NCI-H510A (cell line): ENCODE results near the gene GGCT.

Experiments used
- DNase-seq: peaks from one replicate; lab custom pipeline; 2025; lab: John Stamatoyannopoulos, UW

GGCT gene

DNA sequence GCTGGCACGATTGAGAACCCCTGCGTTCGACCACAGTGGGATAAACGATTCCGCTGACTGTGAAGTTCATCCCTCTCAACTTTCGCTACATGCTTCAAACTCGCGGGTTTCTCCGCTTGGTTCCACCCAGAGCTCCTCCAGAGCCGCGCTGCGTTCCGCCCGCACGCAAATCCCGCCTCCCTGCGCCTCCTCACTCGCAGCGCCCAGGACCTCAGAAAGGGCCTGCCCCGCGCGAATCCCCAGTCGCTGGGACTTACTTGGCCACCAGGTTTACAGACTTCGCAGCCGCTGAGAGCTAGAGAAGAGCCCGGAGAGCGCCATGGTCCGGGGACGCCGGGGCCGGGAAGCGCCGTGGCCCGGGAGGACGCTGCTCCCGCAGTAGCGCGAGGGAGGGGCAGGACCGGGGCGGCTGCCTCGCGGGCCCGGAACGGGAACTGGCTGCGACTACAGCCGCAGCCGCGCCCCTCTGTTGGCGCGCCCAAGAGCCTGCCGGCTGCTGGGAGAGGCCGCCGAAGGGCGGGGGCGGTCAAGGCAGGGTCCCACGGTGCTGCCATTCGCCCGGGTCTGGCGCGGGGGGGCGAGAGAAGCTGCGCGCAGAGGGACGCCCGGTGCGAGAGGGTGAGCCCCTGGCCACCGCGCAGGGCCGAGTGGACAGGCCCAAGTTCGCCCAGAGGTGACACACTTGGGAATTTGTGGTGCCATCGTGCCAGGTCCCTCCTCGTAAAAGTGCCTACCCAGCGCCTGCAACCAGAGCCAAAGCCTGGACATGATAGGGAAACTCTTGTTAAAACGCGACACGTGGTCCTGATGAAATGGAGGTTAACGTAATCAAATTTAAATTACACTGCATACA, 26.1 kb downstream of the GGCT start, which contains the start of gene NOD1:
NOD1 (minus strand) TSS at position 436 of the 853 bp plus-strand sequence. CDS start 21,863 bp downstream, outside the sequence.
- peak; percentile 61 for DNase-seq

DNA sequence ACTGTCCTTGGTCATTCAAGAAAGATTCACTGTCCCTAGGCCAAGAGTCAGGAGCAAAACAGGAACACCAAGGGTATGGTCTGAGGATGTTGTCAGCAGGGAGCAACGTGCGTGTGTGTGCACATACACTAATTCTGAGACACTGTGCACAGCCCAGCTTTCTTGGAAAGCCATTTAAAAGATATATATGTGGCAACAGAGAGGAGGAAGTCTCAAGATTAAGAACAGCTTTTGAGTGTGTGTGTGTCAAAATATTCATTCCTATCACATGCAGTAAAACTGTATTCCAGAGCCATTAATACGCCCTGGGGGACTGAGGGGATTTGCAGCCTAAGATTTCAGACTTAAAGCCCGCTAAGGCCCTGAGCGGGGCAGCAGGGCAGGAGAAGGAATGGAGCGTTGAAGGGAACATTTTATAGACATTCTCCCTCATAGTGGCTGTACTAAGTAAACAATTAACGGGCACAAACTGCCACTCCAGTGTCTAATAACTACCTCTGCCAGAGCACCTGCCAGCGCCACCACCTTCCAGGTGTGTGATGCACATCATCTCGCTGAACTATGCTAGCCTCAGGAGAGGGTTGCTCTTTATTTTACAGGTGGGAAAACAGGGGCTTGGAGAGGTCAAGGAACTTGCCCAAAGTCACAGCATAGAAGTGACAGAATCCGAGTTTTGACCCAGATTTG, 28.0 kb downstream of the GGCT start:
- DNase-seq, result peak; percentile 74

- DNase-seq, result no peak
These were observed 29.0 kb downstream of the GGCT start for GRCh38 chr7:30475580-30475979.

- DNase-seq, result no peak
These were observed 29.7 kb downstream of the GGCT start for GRCh38 chr7:30474893-30475292.

DNA sequence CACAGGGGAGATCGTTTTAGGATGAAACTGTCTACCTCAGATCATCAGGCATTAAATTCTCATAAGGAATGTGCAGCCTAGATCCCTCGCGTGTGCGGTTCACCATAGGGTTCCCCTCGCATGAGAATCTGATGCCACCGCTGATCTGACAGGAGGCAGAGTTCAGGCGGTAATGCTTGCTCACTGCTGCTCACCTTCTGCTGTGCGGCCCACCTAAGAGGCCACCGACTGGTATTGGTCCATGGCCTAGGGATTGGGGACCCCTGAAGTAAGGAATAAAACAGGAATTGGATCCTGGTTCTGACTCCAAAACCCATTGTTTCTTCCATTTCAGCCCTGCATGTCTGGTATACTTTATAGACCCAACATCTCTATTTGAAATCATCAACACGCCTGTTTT, 30.1 kb downstream of the GGCT start:
- no peak for DNase-seq

GRCh38 chr7:30473903-30474302, 30.7 kb downstream of the GGCT start:
- DNase-seq, result no peak

DNA sequence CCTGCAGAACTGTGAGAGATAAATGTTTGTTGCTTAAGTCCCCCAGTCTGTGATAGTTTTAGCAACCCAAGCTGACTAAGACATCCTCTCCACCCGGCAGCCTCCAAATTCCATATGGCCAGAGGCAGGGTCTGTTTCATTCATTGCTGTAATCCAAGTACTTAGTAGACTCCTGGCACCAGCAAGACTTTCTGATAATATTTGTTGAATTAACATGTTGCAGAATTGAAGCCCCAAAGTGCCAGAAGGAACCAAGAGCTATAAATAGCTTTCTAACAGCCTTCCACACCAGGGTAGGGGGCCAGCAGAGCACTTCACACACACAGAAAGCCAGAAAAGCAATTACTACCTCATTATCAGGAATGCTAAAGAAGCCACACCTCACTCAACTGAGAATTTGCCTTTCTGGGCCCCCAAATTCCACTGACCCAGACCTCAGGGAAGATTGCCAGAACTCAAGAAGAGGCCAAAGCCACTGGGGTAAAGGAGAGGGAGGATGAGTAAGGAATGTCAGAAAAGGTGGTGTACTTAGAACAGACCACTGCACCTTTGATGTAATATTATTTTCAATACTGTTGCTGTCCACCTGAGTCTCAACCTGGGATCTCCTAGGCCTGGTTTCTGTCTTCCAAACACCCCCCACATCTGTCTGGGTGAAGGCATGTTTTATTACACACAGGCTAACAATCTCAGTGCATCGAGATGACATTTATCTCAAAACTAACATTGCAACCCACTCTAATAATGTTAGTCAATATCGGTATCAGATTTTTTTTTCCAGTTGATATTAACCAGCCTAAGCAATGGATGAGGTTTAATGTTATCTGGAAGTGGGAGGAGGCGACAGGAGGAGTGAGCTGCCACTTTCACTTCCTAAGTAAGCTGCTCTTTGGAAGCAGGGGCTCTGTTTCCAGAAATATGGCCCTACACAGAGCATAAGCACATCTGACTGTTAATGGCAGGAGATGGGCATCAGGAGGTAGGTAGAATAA, 31.5 kb downstream of the GGCT start:
- DNase-seq, result no peak

DNA sequence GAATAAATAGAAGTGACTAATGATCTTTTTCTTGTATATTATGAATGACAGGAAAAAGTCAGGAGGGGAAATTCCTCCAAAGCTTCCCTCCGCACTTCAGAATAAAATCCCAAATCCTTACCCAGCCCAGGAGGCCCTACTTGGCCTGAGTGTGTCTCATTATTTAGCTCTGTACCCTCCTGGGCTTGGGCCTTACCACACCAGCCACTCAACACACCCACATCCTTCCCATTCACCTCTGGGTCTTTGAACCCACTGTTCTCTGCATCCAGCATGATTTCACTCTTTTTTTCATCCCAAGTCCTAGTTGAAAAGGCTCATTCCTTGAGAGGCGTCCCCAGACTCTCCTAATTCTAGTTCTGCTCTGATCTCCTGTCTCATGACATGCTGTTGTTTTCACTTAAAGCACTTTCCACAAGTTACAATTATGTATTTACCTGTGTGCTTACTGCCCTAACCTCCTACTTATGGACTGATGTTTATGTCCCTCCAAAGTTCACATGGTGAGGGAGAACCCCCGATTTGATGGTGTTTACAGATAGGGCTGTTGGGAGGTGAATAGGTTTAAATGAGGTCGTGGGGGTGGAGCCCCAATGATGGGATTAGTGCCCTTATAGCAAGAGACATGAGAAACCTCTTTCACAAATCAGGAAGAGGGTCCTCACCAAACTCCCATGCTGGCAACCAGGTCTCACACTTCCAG, 32.4 kb downstream of the GGCT start:
- DNase-seq, result no peak

DNA sequence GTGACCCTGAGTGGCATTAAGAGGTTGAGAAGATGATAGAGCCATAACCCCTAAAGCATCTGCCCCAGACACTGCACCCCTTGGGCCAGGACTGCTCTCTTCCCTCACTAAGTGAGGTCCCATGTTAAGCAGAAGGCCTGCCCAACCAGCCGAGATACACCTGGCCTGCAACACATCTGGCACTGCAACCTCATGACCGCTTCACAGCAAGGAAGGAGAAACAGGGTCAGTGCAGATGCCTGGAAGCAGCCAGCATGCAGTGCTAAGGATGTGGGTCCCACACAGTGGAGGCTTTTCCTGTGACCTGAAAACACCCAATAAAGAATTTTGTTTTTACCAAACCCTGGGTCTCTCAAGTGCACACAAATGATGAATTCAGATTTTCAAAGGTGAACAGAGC, 33.4 kb downstream of the GGCT start:
- peak; percentile 42 for DNase-seq

DNA sequence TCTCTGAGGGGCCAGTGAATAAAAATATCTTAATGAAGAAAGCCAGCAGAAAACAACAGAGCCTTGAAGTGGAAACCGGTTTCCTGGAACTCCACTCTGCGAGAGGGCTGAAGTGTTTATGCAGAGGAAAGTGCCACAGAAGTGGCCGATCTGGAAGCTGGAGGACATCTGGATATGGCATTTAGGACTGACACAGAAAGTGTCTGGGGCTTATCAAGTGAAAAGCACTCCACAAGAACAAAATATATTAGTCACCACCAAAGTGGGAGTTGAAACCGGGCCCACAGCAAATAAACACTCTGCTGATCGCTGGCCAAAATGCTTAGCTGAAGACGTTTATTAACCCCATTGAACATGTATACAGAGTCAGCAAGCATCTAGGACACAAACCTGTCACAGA, 33.9 kb downstream of the GGCT start:
- DNase-seq, result peak; percentile 75

- peak; percentile 58 for DNase-seq
These were observed 34.4 kb downstream of the GGCT start for GRCh38 chr7:30470163-30470770.

GRCh38 chr7:30469303-30469702, 35.3 kb downstream of the GGCT start:
- DNase-seq, result peak; percentile 36

- no peak for DNase-seq
These were observed 35.8 kb downstream of the GGCT start for GRCh38 chr7:30468791-30469190.

- no peak for DNase-seq
These were observed 36.6 kb downstream of the GGCT start for GRCh38 chr7:30468041-30468440.

- DNase-seq, result no peak
These were observed 37.4 kb downstream of the GGCT start for GRCh38 chr7:30467271-30467670.

DNA sequence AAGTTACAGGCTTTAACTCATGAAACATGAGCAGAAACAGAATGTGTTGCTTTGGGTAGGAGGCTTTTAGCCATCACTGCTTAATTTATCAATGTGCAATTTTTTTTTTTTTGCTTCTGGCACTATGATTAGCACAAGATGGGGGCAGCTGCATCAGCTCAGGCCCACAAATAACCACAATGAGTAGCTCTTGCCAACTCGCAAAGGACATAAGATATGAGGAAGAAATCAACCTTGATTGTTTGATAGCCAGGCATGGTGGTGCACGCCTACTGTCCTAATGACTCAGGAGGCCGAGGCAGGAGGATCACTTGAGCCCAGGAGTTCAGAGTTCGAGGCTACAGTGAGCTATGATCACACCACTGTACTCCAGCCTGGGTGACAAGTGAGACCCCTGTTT, 38.4 kb downstream of the GGCT start:
- no peak for DNase-seq

DNA sequence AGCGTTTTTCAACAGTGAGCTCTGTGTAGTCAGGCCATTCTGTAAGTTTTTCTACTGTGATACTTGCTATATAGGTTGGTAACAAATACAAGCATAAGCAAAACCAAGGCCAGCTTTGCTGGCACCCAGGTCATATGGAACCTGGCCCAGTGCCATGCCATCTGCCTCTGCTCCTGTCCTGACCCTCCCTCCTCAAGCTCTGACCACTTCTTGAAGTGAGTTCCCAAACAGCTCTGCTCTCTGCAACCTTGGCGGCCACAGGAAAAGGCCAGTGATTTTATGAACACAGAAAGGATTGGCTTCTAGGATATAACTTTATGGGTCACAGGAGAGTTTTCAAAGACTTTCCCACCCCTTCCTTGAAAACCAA, 38.8 kb downstream of the GGCT start:
- no peak for DNase-seq

DNA sequence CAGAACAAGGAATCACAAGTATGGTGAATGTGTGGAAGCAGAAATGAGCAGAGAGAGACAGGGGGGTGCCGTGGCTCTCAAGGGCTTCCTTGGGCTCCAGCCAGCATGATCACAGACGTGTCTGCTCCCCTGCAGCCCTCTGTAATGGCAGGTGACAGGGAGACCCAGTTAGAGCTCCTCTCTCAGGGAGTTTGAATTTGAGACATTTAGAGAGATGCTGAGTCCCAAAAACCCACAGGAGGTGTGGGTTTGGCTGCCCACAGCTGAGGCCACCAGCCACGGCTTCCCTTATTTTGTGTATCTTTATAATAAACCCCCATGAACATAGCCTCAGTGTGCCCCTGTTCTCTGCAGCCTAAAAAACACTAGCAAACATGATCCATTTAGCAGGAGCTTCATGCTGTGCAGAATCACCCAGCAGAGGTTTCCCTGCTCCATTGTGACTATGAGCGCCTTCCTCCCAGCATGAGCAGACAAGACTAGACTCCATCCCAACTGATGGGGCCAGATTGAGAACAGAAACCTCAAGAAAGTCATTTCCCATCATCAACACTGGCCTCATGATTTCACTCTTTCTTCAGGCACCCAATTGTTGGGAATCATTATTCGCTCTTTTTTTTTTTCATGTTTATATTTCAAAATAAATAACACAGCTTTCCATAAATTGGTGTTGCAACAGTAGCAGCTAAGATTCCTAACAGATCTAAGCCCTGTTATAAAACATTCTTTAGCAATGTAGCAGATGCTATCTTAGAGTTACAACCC, 39.4 kb downstream of the GGCT start:
- no peak for DNase-seq

DNA sequence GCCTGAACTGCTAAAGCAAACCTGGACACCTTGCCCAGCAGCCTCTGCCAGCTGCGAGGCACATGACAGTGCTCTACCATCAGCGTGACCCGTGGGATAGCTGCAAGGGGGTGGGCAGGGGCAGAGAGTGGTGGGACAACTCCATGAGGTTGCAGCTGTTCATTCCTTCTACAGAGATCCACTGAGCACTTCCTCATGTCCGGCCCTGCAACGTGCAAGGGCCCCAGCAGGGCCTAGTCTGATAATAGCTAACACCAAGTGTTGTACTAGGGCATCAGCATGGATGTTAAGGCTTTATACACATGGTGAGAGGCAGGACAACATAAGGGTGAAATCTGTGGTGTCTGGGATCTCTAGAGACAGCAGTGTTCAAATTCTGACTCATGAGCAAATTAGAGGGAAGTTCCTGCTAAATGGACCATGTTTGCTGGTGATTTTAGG, 40.4 kb downstream of the GGCT start:
- DNase-seq, result no peak

- DNase-seq, result no peak
These were observed 41.1 kb downstream of the GGCT start for GRCh38 chr7:30463405-30464145.
